Left ventricle myocardium inferior (tissue), 1 donor: ENCODE measurements around the gene PCDHGA7. TPM values are rescaled to one million over a fixed set of nuclear protein-coding genes. Genes with fewer than 3 reads are reported as not detected.

Experiments
- DNase-seq: peaks from one replicate; pipeline ENCODE4 v3.0.0-alpha.2; 2020
- H3K27ac ChIP-seq: fragments of 200-600 bp; replicated peaks from 2 replicates; pipeline ENCODE4 v1.8.0; 2021
- H3K27me3 ChIP-seq: fragments of 200-600 bp; 2 replicates; pipeline ENCODE4 v1.8.0; 2021; ENCODE audit warnings: low read depth
- H3K36me3 ChIP-seq: fragments of 200-600 bp; 2 replicates; pipeline ENCODE4 v1.8.0; 2021
- H3K4me1 ChIP-seq: fragments of 200-600 bp; 2 replicates; pipeline ENCODE4 v1.8.0; 2021
- H3K4me3 ChIP-seq: fragments of 200-600 bp; 2 replicates; pipeline ENCODE4 v1.8.0; 2021; ENCODE audit warnings: mild to moderate bottlenecking, moderate library complexity
- H3K9me3 ChIP-seq: fragments of 200-600 bp; replicated peaks from 2 replicates; pipeline ENCODE4 v1.8.0; 2021
- CTCF ChIP-seq: fragments of 200-600 bp; IDR thresholded peaks from 2 replicates; pipeline ENCODE4 v1.8.0; 2021; ENCODE audit warnings: antibody characterized with exemption, mild to moderate bottlenecking, borderline replicate concordance
- intact Hi-C: fragments of 100-400 bp; cut with micrococcal nuclease; formaldehyde crosslinking; loops from one replicate; pipeline ENCODE4 v1.11.0; 2022
- total RNA-seq: library from RNA; stranded (reverse); fragmentation: NEBNext Ultra II Directional; extraction: Animal tissue kit (Norgen Biotek cat#: 25700); gene quantifications from one replicate; pipeline ENCODE4 v1.2.1, GENCODE V29; 2021
- donor health status: DM: no; HTN: yes; CAD: no; lungs with severe emphysema.

The PCDHGA7 gene
- total RNA-seq, 1 donor from 2014 or later, result 5.8 TPM

- Histone ChIP-seq H3K4me1 (peaks cover 58% of the 10 kb centered on the region), H3K27me3 (no peaks in the 10 kb centered on the region), H3K4me3 (peak overlapping the region; percentile 54), H3K9me3 (peaks cover 98% of the 10 kb centered on the region), H3K27ac (no peak overlapping the region), H3K36me3 (peaks cover 21% of the 10 kb centered on the region)
- TF ChIP-seq CTCF, result no peak
- intact Hi-C loops, result no loop called here
- DNase-seq, result no peak
Observed at GRCh38 chr5:141355641-141356040, 26.9 kb upstream of the PCDHGA7 start.

GRCh38 chr5:141356133-141356532 is 26.4 kb upstream of the PCDHGA7 start:
- intact Hi-C loops, result no loop called here
- Histone ChIP-seq H3K36me3 (peaks cover 21% of the 10 kb centered on the region), H3K4me3 (no peak overlapping the region), H3K9me3 (peaks cover 98% of the 10 kb centered on the region), H3K4me1 (peaks cover 53% of the 10 kb centered on the region), H3K27me3 (no peaks in the 10 kb centered on the region), H3K27ac (no peak overlapping the region)
- DNase-seq, result no peak
- no peak for TF ChIP-seq CTCF

GRCh38 chr5:141356950-141357349 is 25.6 kb upstream of the PCDHGA7 start:
- Histone ChIP-seq H3K4me3 (peak overlapping the region; percentile 7), H3K9me3 (peaks cover 99% of the 10 kb centered on the region), H3K36me3 (peaks cover 18% of the 10 kb centered on the region), H3K27me3 (no peaks in the 10 kb centered on the region), H3K4me1 (peaks cover 57% of the 10 kb centered on the region), H3K27ac (no peak overlapping the region)
- no peak for DNase-seq
- TF ChIP-seq CTCF, result no peak
- intact Hi-C loops, result no loop called here

GRCh38 chr5:141359790-141360426 is 22.6 kb upstream of the PCDHGA7 start, which contains the start of gene PCDHGB2:
PCDHGB2 (plus strand) TSS chr5:141359994; CDS start chr5:141360136, 142 bp downstream.
- peaks cover 99% of the 10 kb centered on the region for H3K9me3 ChIP-seq
- intact Hi-C loops, result no loop called here

GRCh38 chr5:141360685-141361084 is 21.9 kb upstream of the PCDHGA7 start:
- peaks cover 31% of the 10 kb centered on the region for H3K36me3 ChIP-seq
- no peaks in the 10 kb centered on the region for H3K27me3 ChIP-seq
- intact Hi-C loops, result no loop called here
- peak overlapping the region; percentile 59 for H3K27ac ChIP-seq
- DNase-seq, result no peak
- H3K4me3 ChIP-seq, result peak overlapping the region; percentile 53
- no peak for TF ChIP-seq CTCF
- peaks cover 47% of the 10 kb centered on the region for H3K4me1 ChIP-seq
- peaks cover 99% of the 10 kb centered on the region for H3K9me3 ChIP-seq

More at GRCh38 chr5:141359790-141360426, 22.6 kb upstream of the PCDHGA7 start, which contains the start of gene PCDHGB2:
- peaks cover 31% of the 10 kb centered on the region for H3K36me3 ChIP-seq
- peak within 1 kb of the TSS; percentile 59 for H3K27ac ChIP-seq
- no peaks in the 10 kb centered on the region for H3K27me3 ChIP-seq
- peak within 1 kb of the TSS; percentile 53 for H3K4me3 ChIP-seq
- H3K4me1 ChIP-seq, result peaks cover 52% of the 10 kb centered on the region
- TF ChIP-seq CTCF, result peak; percentile 64
- no peak for DNase-seq
